HepG2 (cell line): Measurements from ENCODE around the gene PEAK3. TPM values are rescaled to one million over a fixed set of nuclear protein-coding genes. Genes with fewer than 3 reads are reported as not detected.

Source experiments
- ATAC-seq: fragments of 200-7000 bp; cut with Tn5 transposase; 3 replicates; pipeline ENCODE4 v1.9.1; 2020; ENCODE audit warnings: mild to moderate bottlenecking, moderate library complexity
- BruUV-seq: library from RNA; stranded (reverse); fragments of 400-500 nt; replicated peaks from 2 replicates; lab custom pipeline; 2021; lab: Mats Ljungman, UMichigan
- CTCF ChIA-PET: fragments of 300-600 bp; formaldehyde crosslinking; extraction: SDS; loops from one replicate; lab custom pipeline; 2021; ENCODE audit warnings: low total read pairs, inconsistent platforms, low intra/inter-chr PET ratio; lab: Yijun Ruan, JAX
- POLR2A ChIA-PET: fragments of 350-600 bp; sonication (Branson Sonifier 250); formaldehyde crosslinking; loops from one replicate; lab custom pipeline; 2020; ENCODE audit warnings: antibody characterized with exemption, inconsistent platforms; lab: Yijun Ruan, JAX
- DNase-seq: peaks from one replicate; pipeline ENCODE4 v3.0.0-alpha.2; 2015; ENCODE audit warnings: low spot score
- FAIRE-seq: peaks from 3 replicates; lab custom pipeline; 2011; peaks lifted over from hg19 to GRCh38; lab: Jason Lieb, UNC
- H2AFZ ChIP-seq: one replicate; pipeline ENCODE4 v1.6.1; 2011; ENCODE audit warnings: low read length, inconsistent platforms
- H3K27ac ChIP-seq: fragments of 300-600 bp; 3 replicates; pipeline ENCODE4 v1.8.0; 2011; ENCODE audit warnings: mixed run types, mild to moderate bottlenecking, mixed read lengths, low read length, inconsistent platforms; ENCODE audit not compliant: insufficient read depth; ENCODE audit errors: extremely low read length
- H3K27me3 ChIP-seq, 2 experiments: fragments of 200-600 bp in 1 of 2; 2 replicates in 1 of 2; 3 replicates in 1 of 2; pipeline versions ENCODE4 v1.6.0 to v1.8.0; 2011; ENCODE audit warnings: low read length in 2 of 2, mild to moderate bottlenecking in 2 of 2, moderate library complexity in 2 of 2, inconsistent platforms in 1 of 2; ENCODE audit not compliant: insufficient read depth in 2 of 2, control insufficient read depth in 1 of 2
- H3K36me3 ChIP-seq, 2 experiments: fragments of 200-600 bp in 1 of 2; replicated peaks in 1 of 2; 2 replicates in 1 of 2; 3 replicates in 1 of 2; pipeline versions ENCODE4 v1.5.1 to v1.8.0; 2011; ENCODE audit warnings: low read length in 2 of 2, inconsistent platforms in 1 of 2; ENCODE audit not compliant: insufficient read depth in 2 of 2, control insufficient read depth in 1 of 2
- H3K4me1 ChIP-seq: 2 replicates; pipeline ENCODE4 v1.5.1; 2012; ENCODE audit warnings: low read length, inconsistent platforms; ENCODE audit not compliant: insufficient read depth
- H3K4me2 ChIP-seq: 2 replicates; pipeline ENCODE4 v1.6.0; 2011; ENCODE audit warnings: low read depth, low read length, inconsistent platforms
- H3K4me3 ChIP-seq, 3 experiments: fragments of 200-600 bp in 1 of 3; sonication (generic), shearing (Covaris generic) in 1 of 3; replicated peaks in 1 of 3; 2 replicates each; pipeline ENCODE4 v1.5.1; 2011 to 2016; ENCODE audit warnings: low read length in 3 of 3, inconsistent platforms in 2 of 3, low read depth in 2 of 3, mild to moderate bottlenecking in 2 of 3, control low read depth in 1 of 3, mixed read lengths in 1 of 3; ENCODE audit not compliant: insufficient read depth in 1 of 3
- H3K79me2 ChIP-seq: one replicate; pipeline ENCODE4 v1.6.1; 2011; ENCODE audit warnings: low read length, inconsistent platforms; ENCODE audit not compliant: insufficient read depth
- H3K9ac ChIP-seq: 2 replicates; pipeline ENCODE4 v1.6.0; 2011; ENCODE audit warnings: mild to moderate bottlenecking, low read depth, low read length, inconsistent platforms; ENCODE audit not compliant: insufficient read depth
- H3K9me3 ChIP-seq: 2 replicates; pipeline ENCODE4 v1.5.1; 2012; ENCODE audit warnings: mild to moderate bottlenecking, low read length
- H4K20me1 ChIP-seq: 2 replicates; pipeline ENCODE4 v1.6.0; 2011; ENCODE audit warnings: inconsistent platforms, mild to moderate bottlenecking, low read length, moderate library complexity; ENCODE audit not compliant: insufficient read depth
- MAFF ChIP-seq: IDR thresholded peaks from 2 replicates; pipeline ENCODE4 v1.6.1; 2011; ENCODE audit warnings: low read depth, low read length, improper control_type of control experiment
- MAFK ChIP-seq, 2 experiments: IDR thresholded peaks in 1 of 2; conservative IDR thresholded peaks in 1 of 2; 2 replicates each; pipeline ENCODE4 v1.6.1; 2011; ENCODE audit warnings: improper control_type of control experiment in 2 of 2, low read length in 2 of 2
- ZBTB10 ChIP-seq: sonication (generic); formaldehyde crosslinking; IDR thresholded peaks from 2 replicates; pipeline ENCODE4 v1.4.0; 2020; ENCODE audit warnings: missing genetic modification reagents, borderline replicate concordance
- WGBS: methylation state at CpG from one replicate; pipeline ENCODE4 v1.1.6; 2017; ENCODE audit warnings: low lambda C conversion rate; 5-methylcytosine and 5-hydroxymethylcytosine counted together
- in situ Hi-C: cut with HindIII; loops from 2 replicates; pipeline ENCODE4 v1.10.0; 2017; ENCODE audit warnings: low pct_unique_long_range_greater_than_20kb; ENCODE audit not compliant: extremely low pct_ligation_motif_present
- intact Hi-C: fragments of 100-400 bp; cut with micrococcal nuclease; formaldehyde crosslinking; loops from one replicate; pipeline ENCODE4 v1.10.0; 2022; ENCODE audit not compliant: unreplicated experiment
- polyA plus RNA-seq, 8 experiments: library from polyadenylated mRNA; depleted of rRNA in 3 of 8; stranded (reverse) in 7 of 8; unstranded in 1 of 8; fragments of >200 nt; fragmentation: Illumina TruSeq in 4 of 8; extraction: Trizol in 4 of 8; gene quantifications; 2 replicates each; pipeline versions ENCODE4 v1.2.1 to v1.2.3, GENCODE V29; 2011 to 2016; ENCODE audit warnings: low read depth in 4 of 8, missing spikeins in 1 of 8, mixed read lengths in 1 of 8; ENCODE audit not compliant: insufficient read depth in 1 of 8
- total RNA-seq, 5 experiments: library from RNA; depleted of rRNA; stranded (reverse); fragments of >200 nt; fragmentation: Illumina TruSeq; extraction: Trizol; gene quantifications; 2 replicates each; pipeline ENCODE4 v1.2.3, GENCODE V29; 2016; ENCODE audit warnings: low read depth in 1 of 5
- TF ChIP-seq, protein P1 (sequence below): sonication (generic); formaldehyde crosslinking; IDR thresholded peaks from 2 replicates; pipeline ENCODE4 v1.4.0; 2020; ENCODE audit warnings: missing genetic modification reagents

PEAK3 gene
- total and polyA plus RNA-seq, 2 of the 13 experiments (the other 11 are each of a cell fraction or from before 2014, with no cell fraction given), result not detected

GRCh38 chr19:2225415-2226050 lies 56.4 kb downstream of the PEAK3 start:
- Histone ChIP-seq H3K4me1 (no peaks in the 10 kb centered on the region), H2AFZ (no peak overlapping the region), H4K20me1 (no peaks in the 10 kb centered on the region), H3K27ac (no peak overlapping the region), H3K4me3 (no peak overlapping the region), H3K4me2 (no peak overlapping the region), H3K36me3 (peaks cover 29 to 61% of the 10 kb centered on the region in 2 experiments; a peak in 4 of 5 replicates), H3K9me3 (no peaks in the 10 kb centered on the region), H3K9ac (no peak overlapping the region), H3K27me3 (no peaks in the 10 kb centered on the region), H3K79me2 (no peaks in the 10 kb centered on the region)
- BruUV-seq, result no TSS peak
- intact Hi-C loops (no loop called here), in situ Hi-C loops (no loop called here)
- no peak for DNase-seq
- WGBS, result 97% methylated on average over 32 of the region's 32 CpGs
- POLR2A ChIA-PET, result no interaction called here
- CTCF ChIA-PET, result no interaction called here
- no peak for ATAC-seq
- FAIRE-seq, result no peak
- TF ChIP-seq MAFK (conservative IDR thresholded peaks at IDR 0.05 in 1 of 2, IDR thresholded peaks at IDR 0.05 in 1 of 2; ENCODE audit: low read length in 2 of 2), result peak; percentile 98 to 99
- TF ChIP-seq, protein P1, sequence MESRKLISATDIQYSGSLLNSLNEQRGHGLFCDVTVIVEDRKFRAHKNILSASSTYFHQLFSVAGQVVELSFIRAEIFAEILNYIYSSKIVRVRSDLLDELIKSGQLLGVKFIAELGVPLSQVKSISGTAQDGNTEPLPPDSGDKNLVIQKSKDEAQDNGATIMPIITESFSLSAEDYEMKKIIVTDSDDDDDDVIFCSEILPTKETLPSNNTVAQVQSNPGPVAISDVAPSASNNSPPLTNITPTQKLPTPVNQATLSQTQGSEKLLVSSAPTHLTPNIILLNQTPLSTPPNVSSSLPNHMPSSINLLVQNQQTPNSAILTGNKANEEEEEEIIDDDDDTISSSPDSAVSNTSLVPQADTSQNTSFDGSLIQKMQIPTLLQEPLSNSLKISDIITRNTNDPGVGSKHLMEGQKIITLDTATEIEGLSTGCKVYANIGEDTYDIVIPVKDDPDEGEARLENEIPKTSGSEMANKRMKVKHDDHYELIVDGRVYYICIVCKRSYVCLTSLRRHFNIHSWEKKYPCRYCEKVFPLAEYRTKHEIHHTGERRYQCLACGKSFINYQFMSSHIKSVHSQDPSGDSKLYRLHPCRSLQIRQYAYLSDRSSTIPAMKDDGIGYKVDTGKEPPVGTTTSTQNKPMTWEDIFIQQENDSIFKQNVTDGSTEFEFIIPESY (CRISPR knock-in tag), result peak; percentile 95
- TF ChIP-seq MAFF, result peak; percentile 96
- no peak for TF ChIP-seq ZBTB10 (CRISPR knock-in tag)
